Type B pancreatic cell (in vitro differentiated cells): ENCODE data around the gene FAM131B. TPM values are rescaled to one million over a fixed set of nuclear protein-coding genes. Genes with fewer than 3 reads are reported as not detected.
A peak's percentile ranks its signal among the peaks of the same experiment; 100 is the strongest.

Experiments used
- DNase-seq: peaks from one replicate; pipeline ENCODE4 v3.0.0; 2021; ENCODE audit warnings: mixed read lengths; ENCODE audit not compliant: unreplicated experiment; ENCODE audit errors: extremely low spot score
- H3K27ac Mint-ChIP-seq: 2 replicates; pipeline ENCODE4 v1.8.0; 2021; ENCODE audit warnings: mild to moderate bottlenecking, mixed read lengths
- H3K27me3 Mint-ChIP-seq: 2 replicates; pipeline ENCODE4 v1.8.0; 2021; ENCODE audit warnings: mixed read lengths
- H3K36me3 Mint-ChIP-seq: 2 replicates; pipeline ENCODE4 v1.8.0; 2021; ENCODE audit warnings: mixed read lengths
- H3K4me1 Mint-ChIP-seq: one replicate; pipeline ENCODE4 v1.8.0; 2021; ENCODE audit warnings: mixed read lengths; ENCODE audit not compliant: unreplicated experiment
- H3K4me3 Mint-ChIP-seq: 2 replicates; pipeline ENCODE4 v1.8.0; 2021; ENCODE audit warnings: mild to moderate bottlenecking, mixed read lengths
- H3K9me3 Mint-ChIP-seq: 2 replicates; pipeline ENCODE4 v1.8.0; 2021; ENCODE audit warnings: mixed read lengths
- CTCF ChIP-seq: fragments of 200-600 bp; sonication (generic); conservative IDR thresholded peaks from 2 replicates; pipeline ENCODE4 v1.5.0; 2021; ENCODE audit warnings: antibody characterized with exemption, mild to moderate bottlenecking
- total RNA-seq: library from RNA; stranded (reverse); gene quantifications from 2 replicates; pipeline ENCODE4 v1.2.1, GENCODE V29; 2021; ENCODE audit warnings: low replicate concordance

FAM131B gene
- total RNA-seq, 1 donor from 2014 or later: 6.5 TPM

GRCh38 chr7:143391462-143392404 lies 29.2 kb upstream of the FAM131B start:
- Mint-ChIP-seq H3K27ac (no peak overlapping the region), H3K36me3 (peaks cover 7% of the 10 kb centered on the region)

GRCh38 chr7:143390773-143391317 lies 28.3 kb upstream of the FAM131B start:
- H3K4me1 Mint-ChIP-seq: no peaks in the 10 kb centered on the region
- H3K27me3 Mint-ChIP-seq: no peaks in the 10 kb centered on the region
- no peak for TF ChIP-seq CTCF
- H3K4me3 Mint-ChIP-seq: no peak overlapping the region
- H3K27ac Mint-ChIP-seq: no peak overlapping the region
- DNase-seq: no peak
- peaks cover 7% of the 10 kb centered on the region for H3K36me3 Mint-ChIP-seq
- H3K9me3 Mint-ChIP-seq: no peaks in the 10 kb centered on the region

More at GRCh38 chr7:143391462-143392404, 29.2 kb upstream of the FAM131B start:
- Mint-ChIP-seq H3K27me3 (no peaks in the 10 kb centered on the region), H3K4me1 (no peaks in the 10 kb centered on the region), H3K9me3 (no peaks in the 10 kb centered on the region), H3K4me3 (no peak overlapping the region)
- no peak for TF ChIP-seq CTCF
- no peak for DNase-seq

GRCh38 chr7:143390104-143390772 lies 27.7 kb upstream of the FAM131B start:
- no peak overlapping the region for H3K4me3 Mint-ChIP-seq
- no peak for TF ChIP-seq CTCF
- H3K36me3 Mint-ChIP-seq: peaks cover 7% of the 10 kb centered on the region
- H3K27me3 Mint-ChIP-seq: no peaks in the 10 kb centered on the region
- no peaks in the 10 kb centered on the region for H3K4me1 Mint-ChIP-seq
- no peak for DNase-seq
- peak overlapping the region; percentile 40 for H3K27ac Mint-ChIP-seq
- no peaks in the 10 kb centered on the region for H3K9me3 Mint-ChIP-seq

- H3K36me3 Mint-ChIP-seq: peaks cover 7% of the 10 kb centered on the region
- no peaks in the 10 kb centered on the region for H3K4me1 Mint-ChIP-seq
- peak overlapping the region; percentile 40 for H3K27ac Mint-ChIP-seq
- no peak overlapping the region for H3K4me3 Mint-ChIP-seq
- H3K9me3 Mint-ChIP-seq: no peaks in the 10 kb centered on the region
- H3K27me3 Mint-ChIP-seq: no peaks in the 10 kb centered on the region
- DNase-seq: no peak
- TF ChIP-seq CTCF: no peak
Observed at GRCh38 chr7:143389316-143390103, 27.0 kb upstream of the FAM131B start.

- Mint-ChIP-seq H3K27ac (no peak overlapping the region), H3K9me3 (no peaks in the 10 kb centered on the region), H3K4me1 (no peaks in the 10 kb centered on the region), H3K36me3 (peaks cover 7% of the 10 kb centered on the region), H3K27me3 (no peaks in the 10 kb centered on the region), H3K4me3 (no peak overlapping the region)
- TF ChIP-seq CTCF: no peak
- no peak for DNase-seq
Observed at GRCh38 chr7:143388491-143389101, 26.1 kb upstream of the FAM131B start.
